ENCODE data around the gene XPOT. TPM values are rescaled to one million over a fixed set of nuclear protein-coding genes. Genes with fewer than 3 reads are reported as not detected.
"Not testable (repeated sequence)": the region's sequence is repeated elsewhere in the genome, so short reads cannot be mapped to it uniquely, and the experiment has no call there.

Gene XPOT
- total RNA-seq = 35.0 TPM

DNA sequence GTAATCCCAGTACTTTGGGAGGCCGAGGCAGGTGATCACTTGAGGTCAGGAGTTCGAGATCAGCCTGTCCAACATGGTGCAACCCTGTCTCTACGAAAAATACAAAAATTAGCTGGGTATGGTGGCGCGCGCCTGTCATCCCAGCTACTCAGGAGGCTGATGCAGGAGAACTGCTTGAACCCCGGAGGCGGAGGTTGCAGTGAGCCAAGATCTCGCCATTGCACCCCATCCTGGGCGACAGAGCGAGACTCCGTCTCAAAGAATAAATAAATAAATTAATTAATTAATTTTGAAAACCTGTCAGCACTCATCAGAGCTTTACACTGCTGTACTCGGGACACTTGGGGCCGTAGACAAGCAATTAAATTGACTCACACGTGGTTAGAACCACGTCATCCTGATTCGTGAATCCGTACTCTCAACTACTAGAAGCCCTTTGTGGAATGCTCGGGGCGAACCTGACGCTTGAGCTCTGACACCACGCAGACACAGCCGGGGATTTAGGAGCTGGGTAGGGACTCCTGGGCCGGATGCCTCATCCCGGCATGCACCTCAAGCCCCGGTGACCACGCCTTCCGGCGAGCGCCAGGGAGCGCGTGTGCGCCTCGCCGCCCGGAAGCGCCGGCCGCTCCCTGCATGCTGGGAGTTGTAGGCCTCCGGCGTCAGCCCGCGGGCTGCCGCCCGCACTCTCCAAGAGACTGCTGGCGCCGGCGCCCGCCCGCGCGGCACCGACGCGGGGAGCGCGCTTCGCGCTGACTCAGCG, at the start of gene XPOT:
XPOT (plus strand) TSS at position 686 of the 763 bp plus-strand sequence. CDS start 5,644 bp downstream, outside the sequence.
- H3K36me3 ChIP-seq (ENCODE audit: control insufficient read depth in 3 of 3, insufficient read depth in 3 of 3, low read length in 3 of 3) = no peaks in the 10 kb centered on the region
- no peaks in the 10 kb centered on the region for H3K27me3 ChIP-seq (ENCODE audit: control insufficient read depth in 3 of 3, insufficient read depth in 3 of 3, low read length in 3 of 3)
- peaks cover 2 to 8% (median 4%) of the 10 kb centered on the region in 3 donors for H3K4me1 ChIP-seq (ENCODE audit: control insufficient read depth in 3 of 3, insufficient read depth in 3 of 3, low read length in 3 of 3)
- H3K9ac ChIP-seq (ENCODE audit: low read depth in 1 of 3, low read length in 3 of 3) = peak within 1 kb of the TSS; percentile 87 to 95 (median 91)
- H3K9me3 ChIP-seq (ENCODE audit: control insufficient read depth in 3 of 3, low read length in 3 of 3) = no peaks in the 10 kb centered on the region
- peak within 1 kb of the TSS; percentile 93 for H3K27ac ChIP-seq (ENCODE audit: low read depth, low read length)
- peak within 1 kb of the TSS; percentile 87 to 93 (median 91) for H3K4me3 ChIP-seq (ENCODE audit: low read length in 3 of 3)

DNA sequence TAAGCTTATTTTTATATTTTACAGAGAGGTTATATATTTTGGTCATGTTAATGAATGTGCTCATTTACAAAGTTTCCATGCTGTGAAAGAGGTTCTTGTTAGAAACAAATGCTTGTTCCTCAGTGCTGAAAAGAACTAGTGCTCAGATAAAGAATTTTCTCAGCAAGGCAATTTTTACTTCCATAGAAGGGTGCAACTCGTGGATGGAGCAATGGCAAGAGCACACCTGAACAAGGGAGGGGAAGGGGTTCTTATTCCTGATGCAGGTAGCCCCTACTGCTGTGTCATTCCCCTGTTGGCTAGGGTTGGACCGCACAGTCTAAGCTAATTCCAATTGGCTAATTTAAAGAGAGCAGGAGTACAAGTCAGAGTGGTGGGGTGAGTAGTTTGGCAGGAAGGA, 48.0 kb upstream of the XPOT start:
- not testable (repeated sequence) for H3K36me3 ChIP-seq (ENCODE audit: control insufficient read depth in 3 of 3, insufficient read depth in 3 of 3, low read length in 3 of 3); H3K9me3 ChIP-seq (ENCODE audit: control insufficient read depth in 3 of 3, low read length in 3 of 3); H3K4me3 ChIP-seq (ENCODE audit: low read length in 3 of 3); H3K4me1 ChIP-seq (ENCODE audit: control insufficient read depth in 3 of 3, insufficient read depth in 3 of 3, low read length in 3 of 3); H3K27ac ChIP-seq (ENCODE audit: low read depth, low read length); H3K9ac ChIP-seq (ENCODE audit: low read depth in 1 of 3, low read length in 3 of 3); H3K27me3 ChIP-seq (ENCODE audit: control insufficient read depth in 3 of 3, insufficient read depth in 3 of 3, low read length in 3 of 3)

DNA sequence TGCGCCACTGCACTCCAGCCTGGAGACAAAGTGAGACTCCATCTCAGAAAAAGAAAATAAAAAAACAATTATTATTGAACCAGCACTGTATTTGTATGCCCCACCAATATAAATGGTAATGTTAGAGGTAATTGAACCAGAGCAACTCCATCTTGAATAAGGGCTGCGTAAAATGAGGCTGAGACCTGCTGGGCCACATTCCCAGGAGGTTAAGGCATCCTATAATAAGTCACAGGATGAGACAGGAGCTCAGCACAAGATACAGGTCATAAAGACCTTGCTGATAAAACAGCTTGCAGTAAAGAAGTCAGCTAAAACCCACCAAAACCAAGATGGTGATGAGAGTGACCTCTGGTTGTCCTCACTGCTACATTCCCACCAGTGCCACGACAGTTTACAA, 43.0 kb upstream of the XPOT start:
- H3K36me3 ChIP-seq (ENCODE audit: control insufficient read depth in 3 of 3, insufficient read depth in 3 of 3, low read length in 3 of 3); H3K9me3 ChIP-seq (ENCODE audit: control insufficient read depth in 3 of 3, low read length in 3 of 3); H3K27ac ChIP-seq (ENCODE audit: low read depth, low read length); H3K9ac ChIP-seq (ENCODE audit: low read depth in 1 of 3, low read length in 3 of 3); H3K4me1 ChIP-seq (ENCODE audit: control insufficient read depth in 3 of 3, insufficient read depth in 3 of 3, low read length in 3 of 3); H3K4me3 ChIP-seq (ENCODE audit: low read length in 3 of 3); H3K27me3 ChIP-seq (ENCODE audit: control insufficient read depth in 3 of 3, insufficient read depth in 3 of 3, low read length in 3 of 3): not testable (repeated sequence)

GRCh38 chr12:64362721-64363305, 41.4 kb upstream of the XPOT start:
- no peaks in the 10 kb centered on the region for H3K9me3 ChIP-seq (ENCODE audit: control insufficient read depth in 3 of 3, low read length in 3 of 3)
- H3K9ac ChIP-seq (ENCODE audit: low read depth in 1 of 3, low read length in 3 of 3) = no peak overlapping the region
- H3K27ac ChIP-seq (ENCODE audit: low read depth, low read length) = no peak overlapping the region
- no peaks in the 10 kb centered on the region for H3K4me1 ChIP-seq (ENCODE audit: control insufficient read depth in 3 of 3, insufficient read depth in 3 of 3, low read length in 3 of 3)
- no peaks in the 10 kb centered on the region for H3K36me3 ChIP-seq (ENCODE audit: control insufficient read depth in 3 of 3, insufficient read depth in 3 of 3, low read length in 3 of 3)
- no peak overlapping the region for H3K4me3 ChIP-seq (ENCODE audit: low read length in 3 of 3)
- no peaks in the 10 kb centered on the region for H3K27me3 ChIP-seq (ENCODE audit: control insufficient read depth in 3 of 3, insufficient read depth in 3 of 3, low read length in 3 of 3)

DNA sequence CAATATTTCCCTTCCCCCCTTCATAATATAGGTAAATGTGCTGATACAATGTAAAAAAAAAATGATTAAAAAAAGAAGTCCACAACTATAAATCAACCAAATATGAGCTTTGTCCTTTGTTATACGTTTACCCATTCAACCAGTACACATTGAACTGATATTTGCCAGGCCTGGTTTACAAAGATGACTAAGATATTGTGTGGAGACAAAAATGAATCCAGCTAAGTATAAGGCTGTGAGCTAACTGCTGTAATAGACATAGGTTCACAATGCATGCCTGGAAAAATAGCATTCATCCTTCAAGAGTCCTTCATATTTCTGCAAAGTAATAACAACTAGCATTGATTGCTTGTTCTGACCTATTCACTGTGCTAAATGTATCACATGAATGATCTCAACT, 20.5 kb upstream of the XPOT start:
- Histone ChIP-seq H3K4me3 (ENCODE audit: low read length in 3 of 3) (no peak overlapping the region), H3K4me1 (ENCODE audit: control insufficient read depth in 3 of 3, insufficient read depth in 3 of 3, low read length in 3 of 3) (no peaks in the 10 kb centered on the region), H3K9ac (ENCODE audit: low read depth in 1 of 3, low read length in 3 of 3) (no peak overlapping the region), H3K27me3 (ENCODE audit: control insufficient read depth in 3 of 3, insufficient read depth in 3 of 3, low read length in 3 of 3) (no peaks in the 10 kb centered on the region), H3K27ac (ENCODE audit: low read depth, low read length) (no peak overlapping the region), H3K9me3 (ENCODE audit: control insufficient read depth in 3 of 3, low read length in 3 of 3) (peaks cover 0 to 6% (median 0%) of the 10 kb centered on the region in 3 donors), H3K36me3 (ENCODE audit: control insufficient read depth in 3 of 3, insufficient read depth in 3 of 3, low read length in 3 of 3) (no peaks in the 10 kb centered on the region)

DNA sequence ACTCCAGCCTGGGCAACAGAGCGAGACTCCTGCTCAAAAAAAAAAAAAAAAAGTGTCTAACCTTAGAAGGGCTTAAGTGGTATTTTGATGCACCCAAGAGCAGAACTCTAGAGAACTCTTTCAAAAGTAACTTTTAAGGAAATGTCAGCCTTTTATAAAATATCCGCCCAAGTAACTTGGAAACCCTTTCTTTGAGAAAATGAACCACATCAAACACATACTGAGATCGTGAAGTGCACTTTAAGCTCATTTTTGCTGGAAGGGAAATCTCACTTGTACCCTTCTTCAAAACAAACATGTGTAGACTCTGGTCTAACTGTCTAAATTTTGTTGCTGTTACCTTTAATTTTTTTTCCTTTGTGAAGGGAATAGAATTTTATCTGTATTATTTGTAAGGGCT, 19.2 kb upstream of the XPOT start:
- H3K4me1 ChIP-seq (ENCODE audit: control insufficient read depth in 3 of 3, insufficient read depth in 3 of 3, low read length in 3 of 3) = no peaks in the 10 kb centered on the region
- peaks cover 4 to 11% (median 7%) of the 10 kb centered on the region in 3 donors for H3K27me3 ChIP-seq (ENCODE audit: control insufficient read depth in 3 of 3, insufficient read depth in 3 of 3, low read length in 3 of 3)
- no peaks in the 10 kb centered on the region for H3K36me3 ChIP-seq (ENCODE audit: control insufficient read depth in 3 of 3, insufficient read depth in 3 of 3, low read length in 3 of 3)
- no peak overlapping the region for H3K27ac ChIP-seq (ENCODE audit: low read depth, low read length)
- H3K9me3 ChIP-seq (ENCODE audit: control insufficient read depth in 3 of 3, low read length in 3 of 3) = peaks cover 0 to 3% (median 0%) of the 10 kb centered on the region in 3 donors
- no peak overlapping the region for H3K4me3 ChIP-seq (ENCODE audit: low read length in 3 of 3)
- H3K9ac ChIP-seq (ENCODE audit: low read depth in 1 of 3, low read length in 3 of 3) = no peak overlapping the region

- H3K9ac ChIP-seq (ENCODE audit: low read depth in 1 of 3, low read length in 3 of 3) = no peak overlapping the region
- H3K27me3 ChIP-seq (ENCODE audit: control insufficient read depth in 3 of 3, insufficient read depth in 3 of 3, low read length in 3 of 3) = peaks cover 8 to 15% (median 12%) of the 10 kb centered on the region in 3 donors
- no peak overlapping the region for H3K27ac ChIP-seq (ENCODE audit: low read depth, low read length)
- no peak overlapping the region for H3K4me3 ChIP-seq (ENCODE audit: low read length in 3 of 3)
- peaks cover 0 to 2% (median 0%) of the 10 kb centered on the region in 3 donors for H3K9me3 ChIP-seq (ENCODE audit: control insufficient read depth in 3 of 3, low read length in 3 of 3)
- no peaks in the 10 kb centered on the region for H3K36me3 ChIP-seq (ENCODE audit: control insufficient read depth in 3 of 3, insufficient read depth in 3 of 3, low read length in 3 of 3)
- no peaks in the 10 kb centered on the region for H3K4me1 ChIP-seq (ENCODE audit: control insufficient read depth in 3 of 3, insufficient read depth in 3 of 3, low read length in 3 of 3)
Measured at GRCh38 chr12:64385468-64385867, 18.7 kb upstream of the XPOT start.

- no peaks in the 10 kb centered on the region for H3K36me3 ChIP-seq (ENCODE audit: control insufficient read depth in 3 of 3, insufficient read depth in 3 of 3, low read length in 3 of 3)
- no peak overlapping the region for H3K4me3 ChIP-seq (ENCODE audit: low read length in 3 of 3)
- H3K9ac ChIP-seq (ENCODE audit: low read depth in 1 of 3, low read length in 3 of 3) = no peak overlapping the region
- H3K27me3 ChIP-seq (ENCODE audit: control insufficient read depth in 3 of 3, insufficient read depth in 3 of 3, low read length in 3 of 3) = peaks cover 18 to 25% (median 23%) of the 10 kb centered on the region in 3 donors
- no peaks in the 10 kb centered on the region for H3K4me1 ChIP-seq (ENCODE audit: control insufficient read depth in 3 of 3, insufficient read depth in 3 of 3, low read length in 3 of 3)
- no peaks in the 10 kb centered on the region for H3K9me3 ChIP-seq (ENCODE audit: control insufficient read depth in 3 of 3, low read length in 3 of 3)
- no peak overlapping the region for H3K27ac ChIP-seq (ENCODE audit: low read depth, low read length)
Measured at GRCh38 chr12:64387197-64387816, 16.9 kb upstream of the XPOT start.

- H3K27me3 ChIP-seq (ENCODE audit: control insufficient read depth in 3 of 3, insufficient read depth in 3 of 3, low read length in 3 of 3) = peaks cover 18 to 25% (median 23%) of the 10 kb centered on the region in 3 donors
- no peak overlapping the region for H3K9ac ChIP-seq (ENCODE audit: low read depth in 1 of 3, low read length in 3 of 3)
- no peak overlapping the region for H3K27ac ChIP-seq (ENCODE audit: low read depth, low read length)
- no peaks in the 10 kb centered on the region for H3K4me1 ChIP-seq (ENCODE audit: control insufficient read depth in 3 of 3, insufficient read depth in 3 of 3, low read length in 3 of 3)
- H3K4me3 ChIP-seq (ENCODE audit: low read length in 3 of 3) = no peak overlapping the region
- no peaks in the 10 kb centered on the region for H3K36me3 ChIP-seq (ENCODE audit: control insufficient read depth in 3 of 3, insufficient read depth in 3 of 3, low read length in 3 of 3)
- no peaks in the 10 kb centered on the region for H3K9me3 ChIP-seq (ENCODE audit: control insufficient read depth in 3 of 3, low read length in 3 of 3)
Measured at GRCh38 chr12:64389154-64389553, 15.0 kb upstream of the XPOT start.

DNA sequence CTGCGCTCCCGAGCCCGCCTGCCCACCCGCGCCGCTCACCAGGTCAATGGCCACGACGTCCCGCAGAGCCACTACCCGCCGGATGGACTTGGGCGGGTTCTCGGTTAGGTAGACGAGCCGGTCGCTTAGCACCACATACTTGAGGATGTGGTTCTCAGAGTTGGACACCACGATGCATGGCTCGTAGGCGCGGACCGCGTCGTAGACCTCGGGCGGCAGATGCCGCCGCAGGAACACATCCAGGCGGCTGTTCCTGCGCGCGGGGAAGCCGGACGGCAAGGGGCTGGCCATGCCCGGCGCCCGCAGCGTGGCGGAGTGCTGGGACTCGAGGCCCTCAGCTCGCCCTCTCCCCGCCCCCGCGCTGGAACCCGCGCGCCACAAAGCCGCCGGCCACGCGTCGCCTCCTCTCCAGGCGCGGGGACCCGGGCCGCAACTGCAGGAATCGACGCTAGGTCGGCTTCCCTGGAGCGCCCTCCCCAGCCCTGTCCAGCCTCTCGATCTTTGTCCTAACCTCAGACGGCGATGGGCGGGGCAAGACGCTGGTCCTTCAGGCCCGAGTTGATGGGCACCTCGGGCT, 13.8 kb upstream of the XPOT start, which contains the start of gene C12orf56:
C12orf56 (minus strand) TSS at position 484 of the 577 bp plus-strand sequence; CDS start at position 291, 193 bp downstream.
- no peak within 1 kb of the TSS for H3K9ac ChIP-seq (ENCODE audit: low read depth in 1 of 3, low read length in 3 of 3)

More for the DNA sequence above, 13.8 kb upstream of the XPOT start, which contains the start of gene C12orf56:
- H3K36me3 ChIP-seq (ENCODE audit: control insufficient read depth in 3 of 3, insufficient read depth in 3 of 3, low read length in 3 of 3) = no peaks in the 10 kb centered on the region
- no peak within 1 kb of the TSS for H3K27ac ChIP-seq (ENCODE audit: low read depth, low read length)
- H3K27me3 ChIP-seq (ENCODE audit: control insufficient read depth in 3 of 3, insufficient read depth in 3 of 3, low read length in 3 of 3) = peaks cover 18 to 25% (median 23%) of the 10 kb centered on the region in 3 donors
- no peaks in the 10 kb centered on the region for H3K9me3 ChIP-seq (ENCODE audit: control insufficient read depth in 3 of 3, low read length in 3 of 3)
- H3K4me1 ChIP-seq (ENCODE audit: control insufficient read depth in 3 of 3, insufficient read depth in 3 of 3, low read length in 3 of 3) = no peaks in the 10 kb centered on the region
- H3K4me3 ChIP-seq (ENCODE audit: low read length in 3 of 3) = peak within 1 kb of the TSS in 1 of 3 donors; percentile 52
